RPMI7951 (cell line): ENCODE results near the gene RRBP1. TPM values are rescaled to one million over a fixed set of nuclear protein-coding genes. Genes with fewer than 3 reads are reported as not detected.

Experiments used
- DNase-seq: peaks from one replicate; pipeline ENCODE4 v3.0.0-alpha.2; 2012; ENCODE audit warnings: low read depth
- total RNA-seq: library from RNA; depleted of rRNA; stranded (reverse); fragments of >200 nt; shearing (Covaris generic); gene quantifications from 2 replicates; pipeline ENCODE4 v1.2.3, GENCODE V29; 2014; rRNA removed

RRBP1 gene
- 86.9 and 116 TPM in 2 replicates for total RNA-seq

GRCh38 chr20:17682103-17682888 lies at the start of gene RRBP1:
TSS of gene RRBP1 (minus strand) at chr20:17682242. CDS start at chr20:17660507, 21,735 bp downstream.
- peak; percentile 99 for DNase-seq

DNA sequence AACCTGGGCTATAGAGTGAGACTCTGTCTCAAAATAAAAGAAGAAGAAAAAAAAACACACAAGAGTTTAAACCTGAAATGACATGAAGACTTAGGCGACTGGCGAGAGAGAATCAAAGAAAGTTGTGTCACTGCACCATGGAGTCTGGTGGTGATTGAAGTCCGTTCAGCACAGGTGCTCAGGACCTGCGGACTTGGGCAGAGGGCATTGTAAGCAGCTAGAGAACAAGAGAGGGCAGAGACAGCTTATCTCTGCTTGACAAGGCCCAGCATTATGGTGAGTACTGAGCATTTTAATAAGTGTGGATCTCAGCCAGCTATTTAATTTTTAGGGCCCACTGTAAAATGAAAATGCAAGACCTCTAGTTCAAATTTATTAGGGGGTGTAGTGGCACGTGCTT lies 49.2 kb upstream of the RRBP1 start:
- no peak for DNase-seq

GRCh38 chr20:17730071-17730470 lies 48.0 kb upstream of the RRBP1 start:
- DNase-seq: no peak

DNA sequence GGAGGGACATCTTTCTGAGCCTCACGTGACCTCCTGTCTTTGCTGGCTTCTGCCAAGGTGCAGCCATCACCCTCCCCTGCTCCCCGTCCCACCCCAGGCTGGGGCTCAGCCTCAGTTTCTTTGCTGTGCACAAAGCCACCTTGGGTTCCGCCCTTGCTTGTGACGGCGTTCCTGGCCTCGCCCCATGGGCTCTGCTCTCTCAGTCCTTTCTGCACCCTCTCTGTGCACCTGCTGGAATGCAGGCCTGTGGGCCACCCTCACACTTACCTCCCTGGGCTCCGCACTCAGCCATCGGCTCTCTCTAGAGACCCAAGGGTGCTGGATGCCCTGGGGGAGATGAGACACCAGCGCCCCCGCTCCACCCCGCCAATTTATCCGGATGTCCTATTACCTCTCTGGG lies 46.0 kb upstream of the RRBP1 start:
- DNase-seq: no peak

- no peak for DNase-seq
These were observed 45.3 kb upstream of the RRBP1 start for GRCh38 chr20:17727351-17727750.

- no peak for DNase-seq
These were observed 44.9 kb upstream of the RRBP1 start for GRCh38 chr20:17726902-17727301.

DNA sequence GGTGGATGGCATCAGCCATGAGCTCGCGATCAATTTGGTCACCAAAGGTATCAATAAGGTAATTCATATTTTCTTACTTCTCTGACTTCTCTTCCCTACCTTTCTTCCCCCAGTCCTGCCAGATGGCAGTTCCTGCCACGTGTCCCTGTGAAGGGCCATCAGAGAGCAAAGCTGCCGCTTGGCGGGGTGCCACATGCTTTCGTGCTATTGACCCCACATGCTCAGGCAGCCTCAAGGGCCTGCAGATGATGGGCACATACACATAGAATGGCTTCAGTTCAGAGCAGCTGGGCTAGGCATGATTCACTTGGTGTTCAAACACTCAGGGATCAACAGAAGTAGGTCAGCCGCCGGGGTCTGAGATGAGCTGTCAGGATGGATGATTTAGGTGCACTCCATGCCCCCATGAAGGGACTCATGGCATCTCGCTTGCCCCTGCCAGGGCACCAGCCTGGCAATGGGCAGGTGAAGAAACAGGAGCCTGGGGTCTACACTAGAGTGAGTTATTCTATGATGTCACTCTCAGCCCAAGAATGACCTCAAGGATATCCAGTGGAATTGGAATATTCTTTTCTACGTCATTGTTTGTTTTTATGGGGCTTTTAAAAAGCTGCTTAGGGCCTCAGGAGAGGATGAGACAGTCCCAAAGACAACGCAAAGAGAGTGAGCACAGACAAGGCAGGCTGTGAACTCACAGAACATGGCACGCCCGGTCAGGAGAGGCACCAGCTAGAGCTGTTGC lies 43.2 kb upstream of the RRBP1 start:
- peak; percentile 73 for DNase-seq

GRCh38 chr20:17723301-17723691 lies 41.3 kb upstream of the RRBP1 start:
- no peak for DNase-seq

GRCh38 chr20:17722493-17723300 lies 40.7 kb upstream of the RRBP1 start:
- DNase-seq: no peak

- DNase-seq: no peak
These were observed 39.9 kb upstream of the RRBP1 start for GRCh38 chr20:17721802-17722486.

DNA sequence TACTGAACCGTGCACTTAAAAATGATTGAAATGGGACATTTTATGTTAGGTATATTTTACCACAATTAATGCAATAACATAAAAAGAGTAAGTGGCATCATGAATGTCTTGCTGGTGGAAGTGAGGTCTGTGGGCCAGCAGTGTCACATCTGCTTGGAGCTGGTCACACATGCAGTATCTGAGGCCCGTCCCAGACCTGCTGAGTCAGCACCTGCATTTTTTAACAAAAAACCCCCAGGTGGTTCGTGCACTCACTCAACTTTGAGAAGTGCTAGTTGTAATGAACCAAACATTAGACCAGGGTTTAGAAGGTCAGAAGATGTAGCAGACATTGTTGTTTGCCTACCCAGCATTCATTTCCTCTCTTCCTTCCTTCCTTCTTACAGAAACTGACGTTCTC lies 38.7 kb upstream of the RRBP1 start:
- DNase-seq: no peak

GRCh38 chr20:17716331-17716730 lies 34.3 kb upstream of the RRBP1 start:
- DNase-seq: no peak

GRCh38 chr20:17715075-17715474 lies 33.0 kb upstream of the RRBP1 start:
- DNase-seq: no peak

DNA sequence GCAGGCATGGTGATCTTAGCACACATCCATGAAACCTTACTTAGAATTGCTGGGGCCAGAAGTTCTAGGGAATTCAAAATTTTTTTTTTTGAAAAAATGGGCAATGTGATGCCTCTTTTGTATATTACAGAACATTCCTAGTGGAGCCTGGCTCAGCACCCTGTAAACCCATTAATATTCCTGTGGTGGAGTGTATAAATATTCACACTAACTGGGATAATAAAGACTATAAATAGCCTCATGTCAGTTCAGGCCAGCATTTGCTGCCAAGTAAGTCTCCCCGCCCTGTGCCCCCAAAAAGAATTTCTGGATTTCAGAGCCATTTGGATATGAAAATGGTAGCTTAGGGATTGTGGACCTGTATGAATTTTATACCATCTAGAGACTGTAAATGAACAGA lies 32.6 kb upstream of the RRBP1 start:
- no peak for DNase-seq

DNA sequence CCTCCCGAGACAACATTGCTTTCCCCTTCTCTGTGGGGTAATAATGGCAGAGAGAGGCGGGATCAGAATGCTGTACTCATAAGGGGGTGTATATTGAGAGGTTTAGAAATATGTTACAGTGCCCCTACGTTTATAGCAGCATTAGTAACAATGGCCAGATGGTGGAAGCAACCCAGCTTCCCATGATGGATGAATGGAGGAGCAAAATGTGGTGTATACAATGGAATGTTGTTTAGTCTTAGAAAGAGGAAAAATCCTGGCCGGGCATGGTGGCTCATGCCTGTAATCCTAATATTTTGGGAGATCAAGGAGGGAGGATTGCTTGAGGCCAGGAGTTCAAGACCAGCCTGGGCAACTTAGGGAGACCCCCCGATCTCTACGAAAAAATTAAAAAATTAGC lies 30.7 kb upstream of the RRBP1 start:
- DNase-seq: no peak

- DNase-seq: no peak
These were observed 30.2 kb upstream of the RRBP1 start for GRCh38 chr20:17712201-17712600.

- no peak for DNase-seq
These were observed 29.2 kb upstream of the RRBP1 start for GRCh38 chr20:17711267-17711627.

DNA sequence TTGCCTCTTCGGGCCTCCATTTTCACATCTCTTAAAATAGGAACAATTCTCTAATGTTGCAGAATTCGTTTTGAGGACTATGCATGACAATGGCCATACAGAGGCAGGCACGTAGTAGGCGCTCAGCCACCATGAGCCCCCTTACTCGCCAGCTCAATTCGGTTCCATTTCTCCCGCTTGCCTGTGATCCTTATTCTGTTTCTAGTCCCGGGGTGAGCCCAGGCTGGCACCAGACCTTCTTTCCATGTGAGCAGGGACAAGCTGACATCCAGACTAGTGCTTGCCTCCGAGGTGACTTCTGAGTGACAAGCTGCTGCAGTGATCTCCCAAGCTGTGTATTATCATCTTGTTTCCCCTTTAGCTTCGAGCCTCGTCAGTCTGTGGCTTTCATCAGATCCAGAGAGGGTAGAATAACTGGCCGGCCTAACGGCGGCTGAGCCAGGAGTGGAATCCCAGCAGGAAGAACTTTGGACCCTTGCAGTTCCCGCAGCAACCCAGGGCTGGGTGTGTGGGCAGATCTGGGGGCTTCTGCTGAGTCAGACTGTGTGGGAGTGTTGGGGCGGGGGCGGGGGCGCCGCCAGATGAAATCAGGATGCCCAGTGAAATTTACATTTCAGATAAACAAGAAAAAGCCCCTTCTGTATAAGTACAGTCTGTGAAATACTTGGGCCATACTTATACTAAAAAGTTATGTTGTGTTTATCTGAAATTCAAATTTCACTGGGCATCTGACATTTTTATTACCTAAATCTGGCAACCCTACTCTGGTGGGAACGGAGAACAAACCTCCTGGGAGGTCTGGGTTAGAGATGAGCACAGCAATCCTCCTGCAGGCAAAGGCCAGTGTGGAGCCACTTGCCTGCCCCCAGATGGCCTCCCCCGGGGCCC lies 28.6 kb upstream of the RRBP1 start:
- DNase-seq: no peak

GRCh38 chr20:17709361-17710293 lies 27.6 kb upstream of the RRBP1 start:
- DNase-seq: no peak
